ENCODE data around the gene LRP6. TPM values are rescaled to one million over a fixed set of nuclear protein-coding genes. Genes with fewer than 3 reads are reported as not detected.

The LRP6 gene
- total and polyA plus RNA-seq, 10 of the 15 experiments (the other 5 are each of a cell fraction or from before 2014, with no cell fraction given), result 1.5 to 14.9 (median 6.1) TPM

GRCh38 chr12:12266873-12267741 lies at the start of gene LRP6 (continued):
- TF ChIP-seq STAT1 (conservative IDR thresholded peaks at IDR 0.05), result peak; percentile 68; the same call in 1 of the 2 replicates
- 0 out of 2 replicates have a peak, but pooled peaks have one; percentile 43 for TF ChIP-seq BACH1 (IDR thresholded peaks at IDR 0.05; ENCODE audit: borderline replicate concordance)
- no peak for TF ChIP-seq NR2C2 (IDR thresholded peaks at IDR 0.05; ENCODE audit: borderline replicate concordance, control insufficient read depth, insufficient read length, low read depth)
- TF ChIP-seq SUPT20H (IDR thresholded peaks at IDR 0.05; ENCODE audit: borderline replicate concordance, control insufficient read depth, low read depth, low read length), result no peak
- TF ChIP-seq JUNB (IDR thresholded peaks at IDR 0.05), result no peak
- peak; percentile 82 for TF ChIP-seq RELA (IDR thresholded peaks at IDR 0.05; ENCODE audit: borderline replicate concordance, partially characterized antibody)
- TF ChIP-seq PKNOX1 (IDR thresholded peaks at IDR 0.05), result peak; percentile 52; the same call in 1 of the 2 replicates
- no peak for TF ChIP-seq TCF7 (IDR thresholded peaks at IDR 0.05; ENCODE audit: borderline replicate concordance)
- peak; percentile 48 for TF ChIP-seq NR2C1 (IDR thresholded peaks at IDR 0.05)
- no peak for TF ChIP-seq SREBF1 (IDR thresholded peaks at IDR 0.05; ENCODE audit: low read length)
- no peak for TF ChIP-seq BCLAF1 (IDR thresholded peaks at IDR 0.05)
- peak; percentile 89 for TF ChIP-seq MYC (IDR thresholded peaks at IDR 0.05; ENCODE audit: insufficient read depth, insufficient read length, insufficient replicate concordance, low read length, severe bottlenecking)
- TF ChIP-seq MXI1 (IDR thresholded peaks at IDR 0.05; ENCODE audit: low read depth, low read length), result no peak
- no peak for TF ChIP-seq RFX5 (IDR thresholded peaks at IDR 0.05; ENCODE audit: low read depth, low read length)
- no peak for TF ChIP-seq ZNF622 (IDR thresholded peaks at IDR 0.05)
- no peak for TF ChIP-seq STAT3 (IDR thresholded peaks at IDR 0.05; ENCODE audit: low read depth, low read length)
- TF ChIP-seq IRF5 (IDR thresholded peaks at IDR 0.05; ENCODE audit: borderline replicate concordance), result no peak
- TF ChIP-seq FOXK2 (IDR thresholded peaks at IDR 0.05), result peak; percentile 63
- peak; percentile 50; the same call in 1 of the 2 replicates for TF ChIP-seq CBFB (IDR thresholded peaks at IDR 0.05; ENCODE audit: low read depth)
- 0 out of 2 replicates have a peak, but pooled peaks have one; percentile 51 for TF ChIP-seq RCOR1 (conservative IDR thresholded peaks at IDR 0.05; ENCODE audit: low read depth, low read length)
- TF ChIP-seq YY1 (IDR thresholded peaks at IDR 0.05; ENCODE audit: low read depth, low read length), result peak; percentile 74
- TF ChIP-seq WRNIP1 (IDR thresholded peaks at IDR 0.05; ENCODE audit: borderline replicate concordance, low read depth, low read length), result no peak
- no peak for TF ChIP-seq BCL3 (IDR thresholded peaks at IDR 0.05; ENCODE audit: borderline replicate concordance, insufficient read depth, low read depth, low read length, poor library complexity, severe bottlenecking)

Data from GM12878 (cell line).